ENCODE measurements around the gene ASF1A.

ASF1A gene

DNA sequence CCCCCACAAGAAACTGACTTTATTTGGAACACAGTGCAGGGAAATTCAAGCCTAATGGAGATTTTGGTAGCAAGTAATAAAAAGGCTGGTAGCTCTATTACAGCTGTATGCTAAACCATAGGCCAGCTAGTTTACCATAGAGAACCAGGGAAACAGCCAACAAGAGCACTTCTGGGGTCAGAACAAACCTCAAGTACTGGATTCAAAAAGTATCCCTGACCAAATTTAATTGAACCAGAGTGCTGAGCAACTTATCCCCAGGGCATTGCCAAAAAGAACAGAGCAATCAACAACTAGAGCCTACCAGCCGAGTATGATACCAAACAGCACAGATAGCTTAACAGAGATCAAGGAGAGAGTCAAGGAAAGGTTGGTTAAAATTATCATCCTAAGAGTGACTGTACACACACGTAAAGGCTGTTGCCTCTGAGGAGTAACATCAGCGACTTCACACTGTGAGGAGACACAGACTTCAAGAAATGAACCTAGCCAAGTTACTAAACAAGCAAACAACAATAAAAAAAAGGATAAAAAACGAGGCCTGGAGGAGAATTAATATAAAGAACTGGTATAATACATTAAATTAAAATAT, 11.5 kb upstream of the ASF1A start:
- DNase-seq, result no peak

DNA sequence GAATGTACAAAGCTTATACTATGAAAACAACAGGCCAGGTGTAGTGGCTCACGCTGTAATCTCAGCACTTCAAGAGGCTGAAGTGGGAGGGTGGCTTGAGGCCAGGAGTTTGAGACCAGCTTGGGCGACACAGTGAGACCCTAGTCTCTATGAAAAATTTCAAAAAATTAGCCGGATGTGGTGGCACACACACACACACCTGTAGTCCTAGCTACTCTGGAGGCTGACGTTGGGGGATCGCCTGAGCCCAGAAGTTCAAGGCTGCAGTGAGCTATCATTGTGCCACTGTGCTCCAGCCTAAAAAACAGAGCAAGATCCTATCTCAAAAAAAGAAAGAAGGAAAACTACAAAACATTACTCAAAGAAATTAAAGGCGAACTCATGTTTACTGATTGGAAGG, 7.3 kb upstream of the ASF1A start:
- no peak for DNase-seq

DNA sequence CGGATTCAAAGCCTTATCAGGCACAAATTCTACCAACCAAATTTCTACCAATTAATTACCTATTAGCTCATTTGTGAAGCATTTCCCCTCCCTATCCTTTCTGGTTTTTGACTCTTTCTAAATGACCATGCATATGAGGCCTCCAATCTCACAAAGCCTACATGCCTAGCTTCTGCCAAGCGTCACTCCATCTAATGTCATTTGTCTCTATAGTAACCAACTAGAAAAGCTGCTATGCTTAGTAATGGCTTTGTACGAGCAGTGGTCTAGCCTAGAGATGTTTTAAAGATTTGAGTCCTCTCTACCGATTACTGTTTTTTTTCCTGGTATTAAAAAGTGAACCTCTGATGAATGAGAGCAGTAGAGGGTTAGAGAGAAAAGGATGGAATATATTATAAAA, 4.8 kb upstream of the ASF1A start:
- peak; percentile 66 for DNase-seq

DNA sequence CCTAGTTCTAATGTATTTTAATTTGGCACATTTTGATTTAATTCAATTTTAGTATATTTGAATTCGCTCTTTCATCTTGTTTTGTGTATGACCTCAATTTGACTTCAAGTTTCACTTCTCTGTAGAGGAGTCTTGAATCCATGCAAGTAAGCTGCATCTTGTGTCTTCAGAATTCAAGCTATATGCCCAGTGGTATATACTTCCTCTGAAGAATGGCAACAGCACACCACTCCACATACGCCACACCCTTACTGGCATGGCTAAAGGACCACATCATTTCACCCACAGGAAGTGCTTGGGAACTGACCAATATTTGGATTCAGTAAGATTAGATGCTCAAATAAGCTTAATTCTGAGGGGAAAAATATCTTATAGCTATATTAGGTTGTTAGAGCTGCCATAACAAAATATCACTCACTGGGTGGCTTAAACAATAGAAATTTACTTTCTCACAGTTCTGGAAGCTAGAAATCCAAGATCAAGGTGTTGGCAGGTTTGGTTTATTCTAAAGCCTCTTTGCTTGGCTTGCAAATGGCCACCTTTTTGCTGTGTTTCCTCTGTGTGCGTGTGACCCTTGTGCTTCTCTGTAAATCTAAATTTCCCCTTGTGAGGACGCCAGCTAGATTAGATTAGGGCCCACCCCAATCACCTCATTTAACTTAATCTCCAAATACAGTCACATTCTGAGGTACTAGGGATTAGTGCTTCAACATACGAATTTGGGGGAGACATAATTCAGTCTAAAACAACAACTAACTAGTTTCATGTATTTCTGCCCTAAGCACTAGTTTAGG, 2.8 kb upstream of the ASF1A start:
- no peak for DNase-seq

DNA sequence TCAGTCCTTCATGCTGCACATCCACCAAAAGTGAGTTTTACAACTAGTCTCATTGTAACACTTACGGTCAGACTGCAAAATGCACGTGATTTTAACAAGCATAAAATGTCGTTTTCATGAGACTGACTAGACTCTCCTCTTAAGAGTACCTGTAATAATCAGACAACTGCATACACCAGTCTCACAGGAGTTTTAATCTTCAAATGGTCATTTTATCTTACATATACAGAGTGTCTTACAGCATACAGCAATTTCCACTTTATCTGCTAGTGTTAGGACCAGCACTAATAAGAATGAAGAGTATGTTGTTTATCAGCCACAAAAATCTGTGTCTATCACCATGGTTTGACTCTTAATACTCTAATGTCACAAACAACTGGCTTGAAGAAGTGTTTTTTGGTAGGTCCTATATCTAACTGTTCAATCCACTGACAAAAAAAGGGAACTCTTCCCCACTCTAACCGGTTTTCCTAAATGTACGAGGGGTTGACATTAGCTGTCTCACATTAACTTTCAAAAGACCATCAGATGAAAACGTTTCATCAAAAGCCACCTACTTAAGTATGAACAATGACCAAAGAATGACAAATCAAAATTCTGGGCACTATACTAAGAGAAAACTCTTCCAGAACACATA, 1.5 kb upstream of the ASF1A start:
- DNase-seq, result peak; percentile 31

DNA sequence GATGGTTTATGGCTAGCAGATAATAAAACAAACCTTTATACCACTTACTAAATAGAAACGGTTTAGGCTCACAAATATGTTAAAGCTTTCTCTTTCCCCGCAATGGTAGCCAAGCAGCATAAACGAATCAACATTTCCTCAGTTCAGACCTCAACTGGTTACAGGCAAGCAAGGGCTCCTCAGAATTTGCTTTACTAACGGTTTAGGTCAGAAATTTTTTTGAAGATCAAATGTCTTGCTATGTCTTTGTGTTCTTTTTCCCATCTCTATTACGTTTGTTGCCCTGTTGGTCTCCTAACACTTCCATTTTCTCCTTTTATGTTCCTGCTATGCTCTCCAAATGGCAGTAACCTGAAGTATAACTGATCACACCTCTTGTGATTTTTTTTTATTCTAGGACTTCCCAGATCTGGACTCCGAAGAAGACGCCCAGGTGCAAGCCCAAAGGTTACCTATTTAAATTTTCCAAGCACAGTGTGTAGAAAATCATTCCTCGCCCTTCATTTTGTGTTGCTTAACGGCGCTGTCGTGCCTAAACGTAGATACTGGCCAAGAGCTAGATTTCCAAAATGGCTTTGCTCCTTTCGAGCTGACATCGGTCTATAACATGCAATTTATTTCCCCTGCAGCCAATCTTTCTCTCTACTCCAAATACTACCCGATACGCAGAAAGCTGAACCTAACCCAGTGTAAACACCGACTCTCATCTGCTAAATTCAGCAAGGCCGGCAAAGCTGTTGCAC, 717 bp upstream of the ASF1A start:
- peak; percentile 93 for DNase-seq

DNA sequence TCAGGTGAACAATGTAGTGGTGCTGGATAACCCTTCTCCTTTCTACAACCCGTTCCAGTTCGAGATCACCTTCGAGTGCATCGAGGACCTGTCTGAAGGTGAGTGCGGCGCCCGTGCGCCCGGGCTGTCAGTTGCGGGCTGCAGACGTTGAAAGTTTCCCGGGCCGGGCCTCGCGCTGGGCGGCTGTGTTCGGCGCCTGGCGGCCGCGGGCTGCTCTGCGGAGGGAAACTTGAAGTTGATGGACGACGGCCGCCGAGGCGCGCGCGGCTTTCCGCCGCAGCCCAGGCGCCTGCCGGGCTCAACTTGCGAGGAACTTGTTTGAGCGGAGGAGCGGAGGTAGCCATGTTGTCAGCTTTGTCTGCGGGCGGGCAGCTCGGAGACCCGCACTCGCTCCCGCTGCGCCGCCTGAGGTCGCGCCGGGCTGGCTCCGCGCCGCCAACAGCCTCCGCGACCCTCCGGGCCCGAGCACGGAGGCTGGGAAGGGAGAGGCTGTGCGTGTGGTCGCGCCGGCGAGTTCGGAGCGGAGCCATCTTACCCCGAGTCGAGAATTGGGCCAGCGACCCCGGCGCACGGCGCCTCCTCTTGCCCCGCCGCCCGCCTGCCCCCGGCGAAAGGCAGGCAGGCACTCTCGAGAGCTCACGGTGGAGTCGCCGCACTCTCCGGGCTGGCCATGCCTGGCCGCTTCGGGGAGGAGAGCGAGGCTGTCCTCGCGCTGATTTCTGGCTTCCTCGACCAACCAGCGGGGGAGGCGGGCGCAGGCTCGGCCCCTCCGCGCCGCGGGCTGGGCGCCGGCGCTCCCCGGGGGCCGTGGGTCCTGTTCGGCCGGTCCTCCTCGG, 691 bp downstream of the ASF1A start:
- peak; percentile 74 for DNase-seq

DNA sequence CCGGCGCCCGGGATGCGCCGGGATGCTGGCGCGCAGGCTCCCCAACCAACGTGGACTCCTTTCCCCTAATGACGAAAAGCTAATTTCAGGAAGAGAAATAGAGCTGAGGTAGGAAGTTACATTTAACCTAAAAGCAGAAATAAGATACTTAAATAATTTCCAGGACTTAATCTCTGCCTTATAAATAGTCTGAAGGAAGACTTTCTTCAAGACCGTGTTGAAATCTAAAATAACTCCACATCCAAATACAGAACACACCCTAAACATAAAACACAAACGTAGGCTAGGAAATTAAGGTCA, 1.3 kb downstream of the ASF1A start:
- DNase-seq, result no peak

DNA sequence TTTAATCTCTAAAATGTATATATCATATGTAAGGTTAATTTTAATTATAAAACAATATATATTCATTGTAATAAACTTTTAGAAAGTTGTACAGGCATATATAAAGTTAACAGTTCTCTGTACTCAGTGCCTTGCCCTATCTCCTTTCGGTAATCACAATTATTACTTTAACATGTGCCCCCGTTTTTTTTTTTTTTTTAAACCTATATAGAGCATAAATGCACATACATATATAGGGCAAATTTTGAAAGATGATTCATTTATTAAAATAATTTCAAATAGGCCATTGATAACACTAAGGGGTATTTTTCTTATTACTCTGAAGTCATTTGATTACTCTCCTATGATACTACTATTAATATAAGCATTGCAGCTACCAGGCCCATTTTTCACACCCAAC, 1.9 kb downstream of the ASF1A start:
- DNase-seq, result no peak

DNA sequence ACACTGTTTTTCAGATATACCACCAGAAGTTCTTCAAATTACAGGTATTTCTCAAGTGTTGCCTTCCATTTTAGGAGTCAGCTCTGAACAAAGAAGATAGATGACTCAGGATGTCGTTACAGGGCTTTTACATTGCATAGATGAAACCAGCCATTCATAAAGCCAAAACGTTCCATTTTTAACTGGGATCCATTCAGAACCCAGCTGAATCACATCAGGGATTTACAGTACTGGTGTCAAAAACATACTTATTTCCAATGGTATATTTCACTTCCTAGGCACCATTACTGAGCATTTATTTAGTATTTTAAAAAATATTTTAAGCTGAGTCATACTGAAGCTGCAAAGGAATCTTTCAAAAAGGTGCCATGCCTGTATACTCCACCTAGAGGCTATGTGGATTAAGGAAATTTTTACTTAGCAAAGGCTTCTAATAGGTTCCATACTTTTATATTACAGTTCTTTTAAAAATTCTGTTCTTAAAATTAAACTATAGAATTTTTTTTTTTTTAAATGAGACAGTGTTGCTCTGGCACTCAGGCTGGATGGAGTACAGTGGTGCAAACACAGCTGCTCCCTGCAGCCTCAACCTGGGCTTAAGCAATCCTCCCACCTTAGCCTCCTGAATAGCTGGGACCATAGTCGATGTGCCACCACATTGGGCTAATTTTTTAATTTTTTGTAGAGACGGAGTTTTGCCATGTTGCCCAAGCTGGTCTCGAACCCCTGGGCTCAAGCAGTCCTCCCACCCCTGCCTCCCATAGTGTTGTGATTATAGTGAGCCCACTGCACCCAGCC, 2.6 kb downstream of the ASF1A start:
- no peak for DNase-seq

DNA sequence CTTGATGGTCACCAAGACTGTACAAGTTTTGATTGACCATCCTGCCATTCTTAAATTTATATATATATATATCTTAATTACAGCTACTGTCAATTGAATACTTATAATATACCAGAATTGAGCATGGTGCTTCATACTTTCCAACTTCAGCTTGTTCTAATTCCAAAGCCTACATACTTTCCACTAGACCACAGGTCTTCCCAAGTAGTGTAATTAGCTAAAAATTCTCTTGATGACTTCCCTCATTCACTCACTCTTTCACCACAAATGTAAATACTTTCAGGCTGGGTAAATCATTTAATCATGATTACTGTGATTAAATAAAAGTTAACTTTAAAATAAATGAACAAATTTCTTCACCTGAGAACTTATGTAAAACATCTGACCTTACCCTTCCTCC, 3.4 kb downstream of the ASF1A start:
- no peak for DNase-seq

DNA sequence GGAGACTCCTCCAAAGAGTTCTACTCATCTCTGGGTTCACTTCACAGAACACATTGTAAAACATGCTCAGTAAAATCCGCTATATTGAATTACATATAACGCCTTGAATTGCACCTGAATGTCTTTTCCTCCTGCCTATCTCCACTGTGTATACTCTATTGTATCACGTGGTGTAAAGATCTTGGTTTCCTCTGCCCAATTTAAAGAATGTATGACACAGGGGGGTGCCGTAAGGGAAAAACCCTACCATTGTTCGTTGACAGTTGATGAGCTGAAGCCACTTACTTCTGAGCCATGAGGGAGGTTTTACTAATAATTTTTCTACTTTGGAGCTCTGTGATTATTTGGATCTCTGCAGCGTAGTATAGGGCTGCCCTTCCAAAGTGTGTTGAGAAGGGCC, 6.0 kb downstream of the ASF1A start:
- DNase-seq, result no peak

DNA sequence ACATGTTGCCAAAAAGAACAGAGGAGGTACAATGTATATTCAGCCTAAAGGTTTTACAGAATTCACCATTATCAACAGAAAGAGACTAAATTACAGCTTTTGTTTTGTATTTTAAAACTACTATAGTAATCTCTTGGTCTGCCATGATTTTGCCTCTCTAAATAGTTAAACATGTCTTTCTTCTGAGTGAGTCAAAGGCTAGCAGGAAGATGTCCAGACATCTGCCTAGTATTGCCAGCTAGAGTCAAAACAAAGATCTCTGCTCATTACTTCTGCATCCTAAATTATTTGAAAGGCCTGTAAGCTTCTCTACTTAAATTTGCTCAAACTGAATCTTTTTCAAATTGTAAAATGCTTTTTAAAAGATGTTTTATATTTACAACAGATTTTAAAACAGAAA, 8.8 kb downstream of the ASF1A start:
- DNase-seq, result no peak

DNA sequence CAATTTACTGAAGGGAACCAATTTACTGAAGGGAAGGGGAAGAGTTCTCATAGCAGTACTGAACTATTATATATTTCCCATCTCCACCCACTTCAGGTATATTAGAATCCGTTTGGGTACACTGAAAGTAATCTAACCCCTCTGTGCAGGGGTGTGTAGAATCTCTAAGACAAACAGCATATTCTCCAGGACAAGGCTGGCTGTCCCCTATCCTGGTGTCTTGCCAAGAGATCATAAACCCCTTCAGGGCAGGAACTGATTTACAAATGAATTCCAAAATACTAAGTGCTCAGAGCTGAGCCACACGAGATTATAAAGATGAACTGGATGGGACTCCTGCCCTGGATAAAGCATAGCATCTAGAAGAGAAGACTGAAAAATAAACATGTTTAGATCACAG, 9.2 kb downstream of the ASF1A start:
- DNase-seq, result no peak

DNA sequence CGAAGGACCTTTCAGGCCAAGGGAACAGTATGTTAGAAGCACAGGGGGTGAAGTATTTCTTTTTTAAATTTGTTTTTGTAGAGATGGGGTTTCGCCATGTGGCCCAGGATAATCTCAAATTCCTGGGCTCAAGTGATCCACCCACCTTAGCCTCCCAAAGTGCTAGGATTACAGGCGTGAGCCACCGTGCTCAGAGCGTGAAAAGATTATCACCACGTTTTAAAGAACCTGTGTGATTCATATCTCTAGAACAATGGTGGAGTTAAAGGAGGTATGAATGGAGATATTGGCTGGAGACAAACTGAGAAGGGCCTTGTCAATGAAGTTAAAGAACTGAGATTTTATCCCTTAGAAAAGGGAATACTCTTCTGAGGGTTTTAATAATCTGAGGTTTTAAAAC, 9.7 kb downstream of the ASF1A start:
- no peak for DNase-seq

DNA sequence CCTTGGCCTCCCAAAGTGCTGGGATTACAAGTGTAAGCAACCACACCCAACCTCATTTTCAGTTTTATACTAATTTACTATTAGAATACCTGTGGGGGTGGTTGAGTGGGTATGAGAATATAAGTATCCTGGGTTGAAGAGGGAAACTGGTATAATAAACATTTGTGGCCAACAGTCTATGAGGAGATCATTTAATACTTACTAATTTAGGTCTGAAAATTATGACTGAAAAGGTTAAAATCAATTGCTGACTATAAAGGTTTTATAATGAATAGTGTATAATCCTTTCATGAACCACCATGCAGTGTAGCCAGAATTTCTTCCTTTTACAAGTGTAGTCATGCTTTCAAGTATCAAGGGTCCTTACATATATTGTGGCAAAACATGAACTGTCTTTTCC, 11.1 kb downstream of the ASF1A start:
- DNase-seq, result no peak

DNA sequence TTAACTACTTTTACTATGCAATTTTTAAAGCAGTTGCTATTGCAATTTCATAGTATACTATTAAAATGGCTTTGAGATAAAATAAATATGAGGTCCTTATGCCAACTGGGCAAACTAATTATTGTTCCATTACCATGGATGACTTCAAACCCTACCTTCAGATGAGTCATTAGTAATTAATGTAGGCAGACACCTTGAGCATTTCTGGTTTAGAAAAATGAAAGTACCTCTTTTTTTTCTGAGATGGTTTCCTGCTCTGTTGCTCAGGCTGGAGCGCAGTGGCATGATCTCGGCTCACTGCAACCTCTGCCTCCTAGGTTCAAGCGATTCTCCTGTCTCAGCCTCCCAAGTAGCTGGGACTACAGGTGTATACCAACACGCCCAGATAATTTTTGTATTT, 11.9 kb downstream of the ASF1A start:
- DNase-seq, result no peak

DNA sequence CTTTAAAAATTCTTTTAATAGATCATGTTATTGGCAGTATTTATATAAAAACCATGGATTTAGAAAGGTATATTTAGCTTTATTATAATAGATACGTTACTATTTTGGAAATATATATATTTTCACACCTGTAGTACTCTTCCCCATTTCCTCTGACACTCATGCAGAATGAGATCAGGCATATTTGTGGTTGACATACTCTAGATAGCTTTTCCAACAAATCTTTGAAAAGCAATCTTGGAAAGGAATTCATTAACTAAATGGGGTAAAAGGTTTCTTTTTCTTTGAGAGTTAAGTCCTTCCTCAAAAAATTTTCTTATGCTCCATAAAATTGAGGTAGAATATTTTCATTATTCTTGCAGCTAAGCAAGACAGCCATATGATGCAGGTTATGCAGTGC, 14.5 kb downstream of the ASF1A start:
- no peak for DNase-seq

DNA sequence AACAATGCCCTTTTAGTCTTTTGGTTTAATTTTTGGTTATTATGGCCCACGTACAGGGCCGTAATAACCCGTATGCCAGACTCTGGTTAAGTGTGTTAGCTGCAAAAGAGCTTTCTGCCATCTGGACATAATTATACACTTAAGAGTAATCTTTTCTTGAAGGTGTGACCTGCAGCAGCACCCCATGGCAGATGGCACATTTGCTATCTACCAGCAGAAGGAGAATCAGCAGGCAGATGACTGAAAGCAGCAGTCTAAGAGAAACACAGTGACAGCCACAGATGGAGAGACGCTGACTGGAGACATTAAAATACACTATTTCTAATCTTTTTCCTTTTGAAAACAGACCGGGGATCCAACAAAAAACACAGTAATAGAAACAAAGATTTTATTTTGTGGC, 18.7 kb downstream of the ASF1A start:
- no peak for DNase-seq

DNA sequence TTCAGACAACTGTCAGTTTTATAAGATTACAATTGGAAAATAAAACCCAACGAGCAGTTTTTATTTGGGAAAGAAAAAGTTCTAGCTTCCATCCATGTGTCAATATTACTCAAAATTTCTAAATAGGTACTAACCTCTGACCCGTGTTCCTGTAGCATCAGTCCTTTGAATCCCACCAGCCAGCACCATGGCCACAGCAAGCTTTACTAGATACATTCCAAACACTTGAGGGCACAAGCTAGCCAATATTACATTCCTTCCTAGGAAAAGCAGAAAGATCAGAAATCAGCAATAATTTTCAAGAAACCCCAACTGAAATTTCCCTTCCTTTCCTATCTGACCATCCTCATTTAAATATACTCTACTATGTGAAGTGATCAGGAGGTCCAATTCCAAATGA, 19.2 kb downstream of the ASF1A start:
- DNase-seq, result no peak

DNA sequence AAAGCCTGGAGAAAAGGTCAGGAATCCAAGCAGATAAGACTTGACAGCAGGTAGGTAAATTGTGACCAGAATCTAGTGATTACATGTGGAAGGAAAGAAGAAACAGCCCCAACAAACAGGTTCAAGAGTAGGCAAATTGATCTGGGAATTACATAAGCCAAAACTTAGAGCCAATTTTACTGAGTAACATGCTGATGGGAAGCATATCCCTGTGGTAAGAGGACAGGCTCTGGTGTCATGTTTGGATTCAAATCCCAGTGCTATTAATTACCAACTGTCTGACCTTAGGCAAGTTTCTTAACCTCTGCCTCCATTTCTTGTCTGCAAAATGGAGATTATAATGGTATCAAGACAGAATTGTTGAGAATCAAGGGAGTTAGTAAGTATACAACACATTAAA, 20.6 kb downstream of the ASF1A start:
- DNase-seq, result no peak

All from NCI-H774 (cell line).